H9 (cell line): ENCODE data around the gene LIPH. TPM values are rescaled to one million over a fixed set of nuclear protein-coding genes. Genes with fewer than 3 reads are reported as not detected.

ENCODE experiments used
- DNase-seq: peaks from one replicate; pipeline ENCODE4 v3.0.0-alpha.2; 2017
- H2AFZ ChIP-seq: one replicate; pipeline ENCODE4 v1.6.1; 2013; ENCODE audit warnings: mild to moderate bottlenecking, low read length, control low read depth, moderate library complexity
- H2AK5ac ChIP-seq: 2 replicates; pipeline ENCODE4 v1.6.1; 2013; ENCODE audit warnings: low read length, control low read depth, mixed read lengths; ENCODE audit not compliant: insufficient read length
- H2BK120ac ChIP-seq: one replicate; pipeline ENCODE4 v1.6.1; 2013; ENCODE audit warnings: low read depth, mild to moderate bottlenecking, low read length, control low read depth, inconsistent platforms; ENCODE audit not compliant: poor library complexity, severe bottlenecking
- H2BK12ac ChIP-seq: 2 replicates; pipeline ENCODE4 v1.6.1; 2013; ENCODE audit warnings: low read length, control low read depth, mixed read lengths, low read depth; ENCODE audit not compliant: insufficient read length
- H2BK15ac ChIP-seq: 2 replicates; pipeline ENCODE4 v1.6.1; 2013; ENCODE audit warnings: low read depth, low read length, control low read depth
- H2BK20ac ChIP-seq: one replicate; pipeline ENCODE4 v1.6.1; 2013; ENCODE audit warnings: low read depth, mild to moderate bottlenecking, low read length, control low read depth, inconsistent platforms; ENCODE audit not compliant: poor library complexity, severe bottlenecking
- H2BK5ac ChIP-seq: 2 replicates; pipeline ENCODE4 v1.6.1; 2013; ENCODE audit warnings: low read length, control low read depth, mixed read lengths; ENCODE audit not compliant: insufficient read length
- H3K14ac ChIP-seq: 2 replicates; pipeline ENCODE4 v1.6.1; 2013; ENCODE audit warnings: low read length, control low read depth; ENCODE audit not compliant: insufficient read depth
- H3K18ac ChIP-seq: 2 replicates; pipeline ENCODE4 v1.6.1; 2013; ENCODE audit warnings: low read depth, mild to moderate bottlenecking, mixed read lengths, low read length, control low read depth; ENCODE audit not compliant: insufficient read length
- H3K23ac ChIP-seq: 2 replicates; pipeline ENCODE4 v1.6.1; 2013; ENCODE audit warnings: low read length, control low read depth, mixed read lengths, low read depth; ENCODE audit not compliant: insufficient read length
- H3K23me2 ChIP-seq: 2 replicates; pipeline ENCODE4 v1.6.1; 2013; ENCODE audit warnings: low read depth, mild to moderate bottlenecking, mixed read lengths, low read length, control low read depth; ENCODE audit not compliant: insufficient read length, poor library complexity, severe bottlenecking
- H3K27ac ChIP-seq: 2 replicates; pipeline ENCODE4 v1.5.1; 2013; ENCODE audit warnings: low read length, control low read depth, mixed read lengths, low read depth; ENCODE audit not compliant: insufficient read length
- H3K27me3 ChIP-seq: 2 replicates; pipeline ENCODE4 v1.6.1; 2013; ENCODE audit warnings: low read length, control low read depth, inconsistent platforms; ENCODE audit not compliant: insufficient read depth
- H3K4ac ChIP-seq: 2 replicates; pipeline ENCODE4 v1.6.1; 2013; ENCODE audit warnings: low read depth, mild to moderate bottlenecking, control low read depth, inconsistent platforms, low read length, moderate library complexity
- H3K4me1 ChIP-seq: 2 replicates; pipeline ENCODE4 v1.6.1; 2013; ENCODE audit warnings: low read length, control low read depth, inconsistent platforms; ENCODE audit not compliant: insufficient read depth
- H3K4me2 ChIP-seq: 2 replicates; pipeline ENCODE4 v1.6.1; 2013; ENCODE audit warnings: low read length, control low read depth, mixed read lengths; ENCODE audit not compliant: insufficient read length, insufficient read depth
- H3K56ac ChIP-seq: 2 replicates; pipeline ENCODE4 v1.6.1; 2013; ENCODE audit warnings: low read depth, mild to moderate bottlenecking, mixed read lengths, low read length, control low read depth; ENCODE audit not compliant: insufficient read length
- H3K79me1 ChIP-seq: 2 replicates; pipeline ENCODE4 v1.6.1; 2013; ENCODE audit warnings: low read depth, mild to moderate bottlenecking, moderate library complexity, low read length, control low read depth, inconsistent platforms; ENCODE audit not compliant: insufficient read depth, poor library complexity, severe bottlenecking
- H3K79me2 ChIP-seq: 2 replicates; pipeline ENCODE4 v1.6.1; 2013; ENCODE audit warnings: low read length, control low read depth, inconsistent platforms; ENCODE audit not compliant: insufficient read depth
- H3K9ac ChIP-seq: 2 replicates; pipeline ENCODE4 v1.6.1; 2013; ENCODE audit warnings: low read length, control low read depth, mixed read lengths; ENCODE audit not compliant: insufficient read length; ENCODE audit errors: extremely low read depth
- H3K9me3 ChIP-seq: one replicate; pipeline ENCODE4 v1.6.1; 2013; ENCODE audit warnings: low read depth, low read length, inconsistent platforms; ENCODE audit not compliant: control insufficient read depth
- H3T11ph ChIP-seq: one replicate; pipeline ENCODE4 v1.6.1; 2013; ENCODE audit warnings: mild to moderate bottlenecking, low read length, control low read depth, inconsistent platforms
- H4K20me1 ChIP-seq: one replicate; pipeline ENCODE4 v1.6.1; 2013; ENCODE audit not compliant: control insufficient read depth, insufficient read length, insufficient read depth
- H4K5ac ChIP-seq: 2 replicates; pipeline ENCODE4 v1.6.1; 2013; ENCODE audit warnings: low read depth, mild to moderate bottlenecking, mixed read lengths, low read length, control low read depth; ENCODE audit not compliant: insufficient read length
- H4K8ac ChIP-seq: replicated peaks from 2 replicates; pipeline ENCODE4 v1.6.1; 2013; ENCODE audit warnings: low read length, control low read depth, mixed read lengths, low read depth; ENCODE audit not compliant: insufficient read length
- H4K91ac ChIP-seq: 2 replicates; pipeline ENCODE4 v1.6.1; 2013; ENCODE audit warnings: low read depth, mild to moderate bottlenecking, moderate library complexity, mixed read lengths, low read length, control low read depth; ENCODE audit not compliant: insufficient read length
- H3K27ac Mint-ChIP-seq, 3 experiments: 2 replicates in 2 of 3; 3 replicates in 1 of 3; pipeline ENCODE4 v1.8.0; 2020 to 2021; ENCODE audit warnings: mixed read lengths in 3 of 3, mild to moderate bottlenecking in 1 of 3, moderate library complexity in 1 of 3
- H3K27me3 Mint-ChIP-seq: 2 replicates; pipeline ENCODE4 v1.8.0; 2021; ENCODE audit warnings: low read depth, mild to moderate bottlenecking, moderate library complexity, mixed read lengths
- H3K36me3 Mint-ChIP-seq, 3 experiments: 2 replicates in 2 of 3; 3 replicates in 1 of 3; pipeline ENCODE4 v1.8.0; 2020 to 2021; ENCODE audit warnings: low read depth in 3 of 3, mixed read lengths in 3 of 3; ENCODE audit not compliant: insufficient read depth in 1 of 3
- H3K4me1 Mint-ChIP-seq, 2 experiments: 2 replicates each; pipeline ENCODE4 v1.8.0; 2020; ENCODE audit warnings: mixed read lengths in 2 of 2
- H3K4me3 Mint-ChIP-seq, 2 experiments: 2 replicates in 1 of 2; 3 replicates in 1 of 2; pipeline ENCODE4 v1.8.0; 2020 to 2021; ENCODE audit warnings: mild to moderate bottlenecking in 2 of 2, mixed read lengths in 2 of 2, moderate library complexity in 1 of 2
- H3K9me3 Mint-ChIP-seq, 2 experiments: 2 replicates in 1 of 2; 3 replicates in 1 of 2; pipeline ENCODE4 v1.8.0; 2020; ENCODE audit warnings: mild to moderate bottlenecking in 2 of 2, mixed read lengths in 2 of 2, moderate library complexity in 1 of 2
- WGBS: extraction: QIAGEN DNeasy Blood & Tissue Kit; methylation state at CpG from one replicate; pipeline ENCODE4 v1.1.7; 2013; ENCODE audit warnings: missing lambda C conversion rate, low lambda C conversion rate, mixed read lengths; ENCODE audit not compliant: insufficient read length; ENCODE audit errors: extremely low coverage; 5-methylcytosine and 5-hydroxymethylcytosine counted together
- total RNA-seq: library from RNA; stranded (reverse); gene quantifications from 2 replicates; pipeline ENCODE4 v1.2.1, GENCODE V29; 2021
- TF ChIP-seq, protein P1 (sequence below): fragments of 200-600 bp; sonication (generic); conservative IDR thresholded peaks from 3 replicates; pipeline ENCODE4 v1.8.0; 2021; ENCODE audit warnings: antibody characterized with exemption, mild to moderate bottlenecking

LIPH gene
- total RNA-seq, 1 experiment from 2014 or later = 0.17 TPM

DNA sequence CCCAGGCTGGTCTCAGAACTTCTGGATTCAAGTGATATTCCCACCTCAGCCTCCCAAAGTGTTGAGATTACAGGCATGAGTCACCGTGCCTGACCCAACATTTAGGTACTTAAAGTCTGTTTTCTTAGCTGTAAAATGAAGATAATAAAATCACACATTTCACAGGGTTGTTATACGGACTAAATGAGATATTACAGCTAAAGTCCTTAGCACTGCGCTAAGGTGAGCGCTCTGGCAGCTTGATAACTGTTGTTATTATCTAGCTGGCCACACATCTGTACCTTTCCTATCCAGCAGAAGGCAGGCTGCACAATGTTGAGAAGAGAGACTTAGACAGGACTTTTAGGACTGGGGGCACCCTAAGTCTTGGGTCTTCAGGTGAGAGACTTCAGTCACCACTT is 2.7 kb upstream of the LIPH start:
- Histone ChIP-seq H3K79me1 (no peaks in the 10 kb centered on the region), H2AFZ (no peak overlapping the region), H3K27me3 (no peaks in the 10 kb centered on the region), H3K9me3 (no peaks in the 10 kb centered on the region), H4K5ac (no peak overlapping the region), H2BK12ac (no peak overlapping the region), H3K23ac (no peak overlapping the region), H3K14ac (no peak overlapping the region), H3T11ph (no peak overlapping the region), H2BK20ac (no peak overlapping the region), H3K9ac (no peak overlapping the region), H3K56ac (no peak overlapping the region), H3K27ac (no peak overlapping the region), H3K4me2 (no peak overlapping the region), H2BK5ac (no peak overlapping the region), H3K4ac (no peak overlapping the region), H3K18ac (no peak overlapping the region), H2BK120ac (no peak overlapping the region), H4K91ac (no peak overlapping the region), H2BK15ac (no peak overlapping the region), H3K4me1 (no peaks in the 10 kb centered on the region), H3K79me2 (no peaks in the 10 kb centered on the region), H4K8ac (no peak overlapping the region), H4K20me1 (no peaks in the 10 kb centered on the region), H2AK5ac (no peak overlapping the region), H3K23me2 (no peaks in the 10 kb centered on the region)
- Mint-ChIP-seq H3K27me3 (peaks cover 2% of the 10 kb centered on the region), H3K27ac (no peak overlapping the region), H3K36me3 (no peaks in the 10 kb centered on the region), H3K9me3 (no peaks in the 10 kb centered on the region), H3K4me3 (no peak overlapping the region), H3K4me1 (peaks cover 20 to 22% of the 10 kb centered on the region in 2 experiments)
- no CpG with 5 or more reads among the region's 4 CpGs for WGBS
- TF ChIP-seq, protein P1, sequence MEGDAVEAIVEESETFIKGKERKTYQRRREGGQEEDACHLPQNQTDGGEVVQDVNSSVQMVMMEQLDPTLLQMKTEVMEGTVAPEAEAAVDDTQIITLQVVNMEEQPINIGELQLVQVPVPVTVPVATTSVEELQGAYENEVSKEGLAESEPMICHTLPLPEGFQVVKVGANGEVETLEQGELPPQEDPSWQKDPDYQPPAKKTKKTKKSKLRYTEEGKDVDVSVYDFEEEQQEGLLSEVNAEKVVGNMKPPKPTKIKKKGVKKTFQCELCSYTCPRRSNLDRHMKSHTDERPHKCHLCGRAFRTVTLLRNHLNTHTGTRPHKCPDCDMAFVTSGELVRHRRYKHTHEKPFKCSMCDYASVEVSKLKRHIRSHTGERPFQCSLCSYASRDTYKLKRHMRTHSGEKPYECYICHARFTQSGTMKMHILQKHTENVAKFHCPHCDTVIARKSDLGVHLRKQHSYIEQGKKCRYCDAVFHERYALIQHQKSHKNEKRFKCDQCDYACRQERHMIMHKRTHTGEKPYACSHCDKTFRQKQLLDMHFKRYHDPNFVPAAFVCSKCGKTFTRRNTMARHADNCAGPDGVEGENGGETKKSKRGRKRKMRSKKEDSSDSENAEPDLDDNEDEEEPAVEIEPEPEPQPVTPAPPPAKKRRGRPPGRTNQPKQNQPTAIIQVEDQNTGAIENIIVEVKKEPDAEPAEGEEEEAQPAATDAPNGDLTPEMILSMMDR = no peak
- DNase-seq = no peak
